GM12878 (cell line): Measurements from ENCODE around the gene POLR3K. TPM values are rescaled to one million over a fixed set of nuclear protein-coding genes. Genes with fewer than 3 reads are reported as not detected.

ENCODE experiments used
- HCFC1 ChIP-seq: fragments of 150-350 bp; IDR thresholded peaks from 2 replicates; pipeline ENCODE4 v1.6.1; 2014; ENCODE audit warnings: low read length
- HDAC6 ChIP-seq: fragments of 200-600 bp; sonication (generic); IDR thresholded peaks from one replicate; pipeline ENCODE4 v1.8.0; 2017; ENCODE audit warnings: antibody characterized with exemption; ENCODE audit not compliant: unreplicated experiment
- JUND ChIP-seq: IDR thresholded peaks from 2 replicates; pipeline ENCODE4 v1.6.1; 2012; ENCODE audit warnings: low read depth, mild to moderate bottlenecking, low read length, improper control_type of control experiment, moderate library complexity
- POLR2A ChIP-seq: IDR thresholded peaks from 2 replicates; pipeline ENCODE4 v1.6.1; 2011; ENCODE audit warnings: low read depth, mild to moderate bottlenecking, low read length
- POU2F2 ChIP-seq: IDR thresholded peaks from 3 replicates; pipeline ENCODE4 v1.6.1; 2011; ENCODE audit warnings: low read depth, mild to moderate bottlenecking, low read length, borderline replicate concordance
- TBL1XR1 ChIP-seq: IDR thresholded peaks from 2 replicates; pipeline ENCODE4 v1.6.1; 2012; ENCODE audit warnings: low read depth, low read length, improper control_type of control experiment
- microRNA-seq: library from miRNA; unstranded; fragments of <30 nt; microRNA quantifications from one replicate; pipeline ENCODE4, GENCODE V29; 2018
- polyA plus RNA-seq, 11 experiments: library from polyadenylated mRNA; depleted of rRNA in 4 of 11; unstranded in 6 of 11; stranded (reverse) in 5 of 11; fragments of >200 nt; fragmentation: Nextera tagmentation in 4 of 11; fragmentation: Illumina TruSeq in 1 of 11; extraction: Ambion mirVana in 4 of 11; extraction: Trizol in 1 of 11; gene quantifications; 1 replicate in 1 of 11; 2 replicates in 10 of 11; pipeline versions ENCODE4 v1.2.1 to v1.2.3, GENCODE V29; 2011 to 2016; ENCODE audit warnings: inconsistent platforms in 2 of 11, missing spikeins in 2 of 11, low read depth in 1 of 11
- small RNA-seq: library from RNA; depleted of rRNA; stranded (forward); fragments of <200 nt; gene quantifications from one replicate; pipeline ENCODE3, GENCODE V24; 2014
- total RNA-seq, 4 experiments: library from RNA; depleted of rRNA in 3 of 4; stranded (reverse); fragments of >200 nt in 3 of 4; fragmentation: Illumina TruSeq in 1 of 4; extraction: Trizol in 1 of 4; gene quantifications; 2 replicates each; pipeline versions ENCODE4 v1.2.1 to v1.2.3, GENCODE V29; 2013 to 2021
- TF ChIP-seq, protein P1 (sequence below): IDR thresholded peaks from 2 replicates; pipeline ENCODE4 v1.6.1; 2012; ENCODE audit warnings: low read depth, low read length, improper control_type of control experiment

POLR3K gene
- total and polyA plus RNA-seq, 10 of the 15 experiments (the other 5 are each of a cell fraction or from before 2014, with no cell fraction given) = 25.3 to 222 (median 64.0) TPM

DNA sequence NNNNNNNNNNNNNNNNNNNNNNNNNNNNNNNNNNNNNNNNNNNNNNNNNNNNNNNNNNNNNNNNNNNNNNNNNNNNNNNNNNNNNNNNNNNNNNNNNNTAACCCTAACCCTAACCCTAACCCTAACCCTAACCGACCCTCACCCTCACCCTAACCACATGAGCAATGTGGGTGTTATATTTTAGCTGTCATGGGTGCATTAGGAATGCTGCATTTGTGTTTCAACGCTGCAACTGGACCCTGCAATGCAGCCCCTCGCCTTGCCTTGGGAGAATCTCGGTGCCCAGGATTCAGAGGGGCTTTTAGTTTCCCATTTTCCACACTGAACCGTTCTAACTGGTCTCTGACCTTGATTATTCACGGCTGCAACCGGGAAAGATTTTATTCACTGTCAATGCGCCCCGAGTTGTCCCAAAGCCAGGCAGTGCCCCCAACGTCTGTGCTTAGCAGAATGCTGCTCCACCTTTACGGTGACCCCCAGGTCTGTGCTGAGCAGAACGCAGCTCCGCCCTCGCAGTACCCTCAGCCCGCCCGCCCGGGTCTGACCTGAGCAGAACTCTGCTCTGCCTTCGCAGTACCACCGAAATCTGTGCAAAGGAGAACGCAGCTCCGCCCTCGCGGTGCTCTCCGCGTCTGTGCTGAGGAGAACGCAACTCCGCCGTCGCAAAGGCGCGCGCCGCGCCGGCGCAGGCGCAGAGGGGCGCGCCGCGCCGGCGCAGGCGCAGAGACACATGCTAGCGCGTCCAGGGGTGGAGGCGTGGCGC lies 43.3 kb downstream of the POLR3K start (continued):
- TF ChIP-seq, protein P1, sequence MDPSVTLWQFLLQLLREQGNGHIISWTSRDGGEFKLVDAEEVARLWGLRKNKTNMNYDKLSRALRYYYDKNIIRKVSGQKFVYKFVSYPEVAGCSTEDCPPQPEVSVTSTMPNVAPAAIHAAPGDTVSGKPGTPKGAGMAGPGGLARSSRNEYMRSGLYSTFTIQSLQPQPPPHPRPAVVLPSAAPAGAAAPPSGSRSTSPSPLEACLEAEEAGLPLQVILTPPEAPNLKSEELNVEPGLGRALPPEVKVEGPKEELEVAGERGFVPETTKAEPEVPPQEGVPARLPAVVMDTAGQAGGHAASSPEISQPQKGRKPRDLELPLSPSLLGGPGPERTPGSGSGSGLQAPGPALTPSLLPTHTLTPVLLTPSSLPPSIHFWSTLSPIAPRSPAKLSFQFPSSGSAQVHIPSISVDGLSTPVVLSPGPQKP = no peak
- TF ChIP-seq JUND (no peak), POU2F2 (no peak), HDAC6 (no peak), TBL1XR1 (no peak), HCFC1 (no peak), POLR2A (no peak)

Small RNA genes within 50 kb of the gene (microRNA-seq; reads per million reads assigned to microRNA genes)
- not detected for gene MIR6859-4

Small RNA genes within 50 kb of the gene (small RNA-seq; reads per million reads assigned to genes)
- gene MIR6859-4 (not detected), gene Z69720.2 (not detected)

Other genes starting within 250 kb of the POLR3K start
Only the 7 nearest of the 14 such genes appear.
- gene SNRNP25, start 220 bp upstream of the POLR3K start, total RNA-seq (2014; rRNA removed) = 68.5 and 79.9 TPM in 2 replicates
- gene SNRNP25, start 220 bp upstream of the POLR3K start, total RNA-seq (2014; rRNA removed; fragmentation: Illumina TruSeq; extraction: Trizol) = 58.6 and 58.9 TPM in 2 replicates
- 69.8 and 72.6 TPM in 2 replicates for gene SNRNP25, start 220 bp upstream of the POLR3K start, total RNA-seq (2021)
- 39.9 and 56.9 TPM in 2 replicates for gene SNRNP25, start 220 bp upstream of the POLR3K start, polyA plus RNA-seq (2011; rRNA removed)
- gene SNRNP25, start 220 bp upstream of the POLR3K start, polyA plus RNA-seq (2014; fragmentation: Illumina TruSeq; extraction: Trizol) = 40.2 and 65.9 TPM in 2 replicates
- gene SNRNP25, start 220 bp upstream of the POLR3K start, polyA plus RNA-seq (2014; fragmentation: Nextera tagmentation; extraction: Ambion mirVana) = 10 to 100 TPM; 40.9 to 59.8 TPM
- gene SNRNP25, start 220 bp upstream of the POLR3K start, polyA plus RNA-seq (2014; rRNA removed) = 84.2 and 90.2 TPM in 2 replicates
- 100 to 1,000 TPM; 122 to 138 TPM for gene SNRNP25, start 220 bp upstream of the POLR3K start, polyA plus RNA-seq (2016; fragmentation: Nextera tagmentation; extraction: Ambion mirVana)
- 0.54 and 0.85 TPM in 2 replicates for gene RHBDF1, start 19.0 kb upstream of the POLR3K start, total RNA-seq (2014; rRNA removed)
- gene RHBDF1, start 19.0 kb upstream of the POLR3K start, total RNA-seq (2014; rRNA removed; fragmentation: Illumina TruSeq; extraction: Trizol) = 0.14 and 0.36 TPM in 2 replicates
- gene RHBDF1, start 19.0 kb upstream of the POLR3K start, total RNA-seq (2021) = 0.72 and 0.93 TPM in 2 replicates
- 0.04 TPM in 1 of 2 replicates, not detected in the other for gene RHBDF1, start 19.0 kb upstream of the POLR3K start, polyA plus RNA-seq (2011; rRNA removed)
- 0.40 TPM in 1 of 2 replicates, not detected in the other for gene RHBDF1, start 19.0 kb upstream of the POLR3K start, polyA plus RNA-seq (2014; fragmentation: Illumina TruSeq; extraction: Trizol)
- gene RHBDF1, start 19.0 kb upstream of the POLR3K start, polyA plus RNA-seq (2014; fragmentation: Nextera tagmentation; extraction: Ambion mirVana) = under 1 TPM in 1 of 2 experiments, not detected in 1; 0.09 TPM
- gene RHBDF1, start 19.0 kb upstream of the POLR3K start, polyA plus RNA-seq (2014; rRNA removed) = 0.19 and 0.42 TPM in 2 replicates
- not detected for gene RHBDF1, start 19.0 kb upstream of the POLR3K start, polyA plus RNA-seq (2016; fragmentation: Nextera tagmentation; extraction: Ambion mirVana)
- 147 and 193 TPM in 2 replicates for gene MPG, start 24.6 kb upstream of the POLR3K start, total RNA-seq (2014; rRNA removed)
- 25.7 and 37.3 TPM in 2 replicates for gene MPG, start 24.6 kb upstream of the POLR3K start, total RNA-seq (2014; rRNA removed; fragmentation: Illumina TruSeq; extraction: Trizol)
- 70.8 and 74.1 TPM in 2 replicates for gene MPG, start 24.6 kb upstream of the POLR3K start, total RNA-seq (2021)
- gene MPG, start 24.6 kb upstream of the POLR3K start, polyA plus RNA-seq (2011; rRNA removed) = 13.5 and 35.9 TPM in 2 replicates
- 1.2 and 14.8 TPM in 2 replicates for gene MPG, start 24.6 kb upstream of the POLR3K start, polyA plus RNA-seq (2014; fragmentation: Illumina TruSeq; extraction: Trizol)
- 1 to 10 TPM in 1 of 2 experiments, under 1 TPM in 1; 0.32 to 4.8 TPM for gene MPG, start 24.6 kb upstream of the POLR3K start, polyA plus RNA-seq (2014; fragmentation: Nextera tagmentation; extraction: Ambion mirVana)
- 162 and 200 TPM in 2 replicates for gene MPG, start 24.6 kb upstream of the POLR3K start, polyA plus RNA-seq (2014; rRNA removed)
- gene MPG, start 24.6 kb upstream of the POLR3K start, polyA plus RNA-seq (2016; fragmentation: Nextera tagmentation; extraction: Ambion mirVana) = 10 to 100 TPM; 75.5 to 80.8 TPM
- 8.4 and 9.5 TPM in 2 replicates for gene NPRL3, start 85.1 kb upstream of the POLR3K start, total RNA-seq (2014; rRNA removed)
- 5.3 and 5.5 TPM in 2 replicates for gene NPRL3, start 85.1 kb upstream of the POLR3K start, total RNA-seq (2014; rRNA removed; fragmentation: Illumina TruSeq; extraction: Trizol)
- gene NPRL3, start 85.1 kb upstream of the POLR3K start, total RNA-seq (2021) = 37.3 and 42.8 TPM in 2 replicates
- gene NPRL3, start 85.1 kb upstream of the POLR3K start, polyA plus RNA-seq (2011; rRNA removed) = 2.3 and 5.2 TPM in 2 replicates
- 7.4 and 19.5 TPM in 2 replicates for gene NPRL3, start 85.1 kb upstream of the POLR3K start, polyA plus RNA-seq (2014; fragmentation: Illumina TruSeq; extraction: Trizol)
- gene NPRL3, start 85.1 kb upstream of the POLR3K start, polyA plus RNA-seq (2014; fragmentation: Nextera tagmentation; extraction: Ambion mirVana) = 1 to 10 TPM in 1 of 2 experiments, under 1 TPM in 1; 0.93 to 1.7 TPM
- gene NPRL3, start 85.1 kb upstream of the POLR3K start, polyA plus RNA-seq (2014; rRNA removed) = 18.3 and 26.3 TPM in 2 replicates
- gene NPRL3, start 85.1 kb upstream of the POLR3K start, polyA plus RNA-seq (2016; fragmentation: Nextera tagmentation; extraction: Ambion mirVana) = 10 to 100 TPM; 21.7 to 22.6 TPM
- not detected in 2 replicates for gene HBZ, start 99.0 kb upstream of the POLR3K start, total RNA-seq (2014; rRNA removed)
- not detected in 2 replicates for gene HBZ, start 99.0 kb upstream of the POLR3K start, total RNA-seq (2014; rRNA removed; fragmentation: Illumina TruSeq; extraction: Trizol)
- 0.49 TPM in 1 of 2 replicates, not detected in the other for gene HBZ, start 99.0 kb upstream of the POLR3K start, total RNA-seq (2021)
- not detected in 2 replicates for gene HBZ, start 99.0 kb upstream of the POLR3K start, polyA plus RNA-seq (2011; rRNA removed)
- not detected in 2 replicates for gene HBZ, start 99.0 kb upstream of the POLR3K start, polyA plus RNA-seq (2014; fragmentation: Illumina TruSeq; extraction: Trizol)
- gene HBZ, start 99.0 kb upstream of the POLR3K start, polyA plus RNA-seq (2014; fragmentation: Nextera tagmentation; extraction: Ambion mirVana) = not detected
- not detected in 2 replicates for gene HBZ, start 99.0 kb upstream of the POLR3K start, polyA plus RNA-seq (2014; rRNA removed)
- not detected for gene HBZ, start 99.0 kb upstream of the POLR3K start, polyA plus RNA-seq (2016; fragmentation: Nextera tagmentation; extraction: Ambion mirVana)
- not detected in 2 replicates for gene HBM, start 112.4 kb upstream of the POLR3K start, total RNA-seq (2014; rRNA removed)
- gene HBM, start 112.4 kb upstream of the POLR3K start, total RNA-seq (2014; rRNA removed; fragmentation: Illumina TruSeq; extraction: Trizol) = not detected in 2 replicates
- gene HBM, start 112.4 kb upstream of the POLR3K start, total RNA-seq (2021) = not detected in 2 replicates
- not detected in 2 replicates for gene HBM, start 112.4 kb upstream of the POLR3K start, polyA plus RNA-seq (2011; rRNA removed)
- gene HBM, start 112.4 kb upstream of the POLR3K start, polyA plus RNA-seq (2014; fragmentation: Illumina TruSeq; extraction: Trizol) = not detected in 2 replicates
- not detected for gene HBM, start 112.4 kb upstream of the POLR3K start, polyA plus RNA-seq (2014; fragmentation: Nextera tagmentation; extraction: Ambion mirVana)
- gene HBM, start 112.4 kb upstream of the POLR3K start, polyA plus RNA-seq (2014; rRNA removed) = 0.23 TPM in 1 of 2 replicates, not detected in the other
- not detected for gene HBM, start 112.4 kb upstream of the POLR3K start, polyA plus RNA-seq (2016; fragmentation: Nextera tagmentation; extraction: Ambion mirVana)
- not detected in 2 replicates for gene HBA2, start 119.3 kb upstream of the POLR3K start, total RNA-seq (2014; rRNA removed)
- gene HBA2, start 119.3 kb upstream of the POLR3K start, total RNA-seq (2014; rRNA removed; fragmentation: Illumina TruSeq; extraction: Trizol) = not detected in 2 replicates
- gene HBA2, start 119.3 kb upstream of the POLR3K start, total RNA-seq (2021) = 0.48 and 0.92 TPM in 2 replicates
- gene HBA2, start 119.3 kb upstream of the POLR3K start, polyA plus RNA-seq (2011; rRNA removed) = 0.30 TPM in 1 of 2 replicates, not detected in the other
- not detected in 2 replicates for gene HBA2, start 119.3 kb upstream of the POLR3K start, polyA plus RNA-seq (2014; fragmentation: Illumina TruSeq; extraction: Trizol)
- gene HBA2, start 119.3 kb upstream of the POLR3K start, polyA plus RNA-seq (2014; fragmentation: Nextera tagmentation; extraction: Ambion mirVana) = not detected
- gene HBA2, start 119.3 kb upstream of the POLR3K start, polyA plus RNA-seq (2014; rRNA removed) = 0.25 TPM in 1 of 2 replicates, not detected in the other
- gene HBA2, start 119.3 kb upstream of the POLR3K start, polyA plus RNA-seq (2016; fragmentation: Nextera tagmentation; extraction: Ambion mirVana) = under 1 TPM in 1 of 2 experiments, not detected in 1; 0.96 TPM